A172 (cell line): ENCODE data around the gene TSC22D3. TPM values are rescaled to one million over a fixed set of nuclear protein-coding genes. Genes with fewer than 3 reads are reported as not detected.
"Not testable (repeated sequence)": the region's sequence is repeated elsewhere in the genome, so short reads cannot be mapped to it uniquely, and the experiment has no call there.

ENCODE experiments used
- DNase-seq: peaks from one replicate; pipeline ENCODE4 v3.0.0-alpha.2; 2015; ENCODE audit warnings: low spot score
- total RNA-seq: library from RNA; depleted of rRNA; stranded (reverse); fragments of >200 nt; shearing (Covaris generic); gene quantifications from 2 replicates; pipeline ENCODE4 v1.2.3, GENCODE V29; 2014; rRNA removed

TSC22D3 gene
- 6.9 and 7.7 TPM in 2 replicates for total RNA-seq

GRCh38 chrX:107775734-107776511 is at the start of gene TSC22D3:
Gene TSC22D3, minus strand, starts transcription at chrX:107775787. Its CDS starts 368 bp downstream, at chrX:107775419.
- peak; percentile 35 for DNase-seq

- no peak for DNase-seq
Observed at GRCh38 chrX:107823456-107823855, 47.9 kb upstream of the TSC22D3 start.

GRCh38 chrX:107823042-107823441 is 47.5 kb upstream of the TSC22D3 start:
- no peak for DNase-seq

DNA sequence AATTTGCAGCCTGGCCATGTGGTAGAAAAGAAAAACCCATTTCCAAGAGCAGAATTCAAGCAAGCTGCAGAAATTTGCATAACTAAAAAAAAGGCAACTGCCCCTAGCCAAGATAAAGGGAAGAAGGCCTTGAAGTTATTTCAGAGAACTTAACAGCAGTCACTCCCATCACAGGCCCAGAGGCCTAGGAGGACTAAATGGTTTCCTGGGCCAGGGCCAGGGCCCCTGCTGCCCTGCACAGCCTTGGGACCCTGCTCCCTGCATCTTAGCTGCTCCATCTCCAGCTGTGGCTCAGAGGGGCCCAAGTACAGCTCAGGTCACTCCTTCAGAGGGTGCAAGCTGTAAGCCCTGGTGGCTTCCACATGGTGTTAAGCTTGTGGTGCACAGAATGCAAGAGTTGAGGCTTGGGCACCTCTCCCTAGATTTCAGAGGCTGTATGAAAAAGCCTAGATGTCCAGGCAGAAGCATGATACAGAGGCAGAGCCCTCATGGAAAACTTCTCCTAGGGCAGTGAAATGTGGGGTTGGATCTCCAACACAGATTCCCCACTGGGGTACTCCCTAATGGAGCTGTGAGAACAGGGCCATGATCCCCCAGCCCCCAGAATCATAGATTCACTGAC is 43.4 kb upstream of the TSC22D3 start:
- DNase-seq, result no peak

GRCh38 chrX:107810053-107810452 is 34.5 kb upstream of the TSC22D3 start:
- DNase-seq, result not testable (repeated sequence)

DNA sequence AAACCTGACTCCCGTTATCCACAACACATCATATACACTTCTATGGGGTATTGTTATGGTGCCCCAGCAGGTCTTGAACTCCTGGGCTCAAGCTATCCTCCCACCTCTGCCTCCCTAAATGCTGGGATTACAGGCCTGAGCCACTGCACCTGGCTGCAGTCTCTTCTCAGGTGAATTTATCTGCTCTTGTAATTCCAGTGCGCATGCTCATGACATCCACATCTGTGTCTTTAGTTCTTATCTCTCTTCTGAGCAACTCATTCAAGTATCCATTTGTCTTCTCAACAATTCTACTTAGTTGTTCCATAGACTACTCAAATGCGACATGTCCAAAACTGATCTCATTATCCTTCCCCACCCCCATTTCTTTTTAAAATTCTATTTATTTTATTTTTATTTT is 29.6 kb upstream of the TSC22D3 start:
- DNase-seq, result no peak

DNA sequence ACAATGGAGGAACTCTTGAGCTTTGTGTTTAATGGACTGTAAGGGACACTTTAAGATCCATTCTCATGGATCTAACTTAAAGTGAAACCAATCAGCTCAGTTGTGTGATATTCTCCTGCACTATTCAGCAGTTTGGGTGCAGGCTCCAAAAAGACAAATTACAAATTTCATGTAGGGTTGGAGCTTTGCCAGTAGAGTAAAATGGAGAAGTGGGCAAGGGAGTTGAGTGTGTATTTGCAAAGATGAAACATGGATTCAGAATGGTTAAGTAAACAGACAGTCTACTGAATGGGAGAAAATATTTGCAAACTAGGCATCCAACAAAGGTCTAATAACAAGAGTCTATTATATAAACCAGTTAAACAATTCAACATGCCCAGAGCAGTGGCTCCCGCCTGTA is 28.8 kb upstream of the TSC22D3 start:
- no peak for DNase-seq

DNA sequence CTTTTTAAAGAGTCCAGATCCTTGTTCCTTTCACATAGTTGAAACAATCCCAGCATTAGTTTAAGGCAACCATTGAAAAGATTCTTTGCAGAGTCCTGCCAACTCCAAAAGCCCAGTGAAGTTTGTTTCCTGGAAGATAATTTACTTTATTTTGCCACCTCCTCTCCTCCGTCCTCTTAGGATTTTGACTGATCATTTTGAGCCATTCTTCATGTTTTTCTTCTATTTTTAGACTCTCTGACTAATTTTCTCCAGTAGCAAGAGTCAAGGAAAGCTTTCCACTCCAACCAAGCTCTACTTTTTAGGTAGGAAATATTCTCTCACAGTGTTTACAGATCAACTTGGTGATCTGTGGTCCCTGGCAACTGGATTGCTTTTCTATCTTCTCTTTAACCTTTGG is 12.2 kb upstream of the TSC22D3 start:
- no peak for DNase-seq

DNA sequence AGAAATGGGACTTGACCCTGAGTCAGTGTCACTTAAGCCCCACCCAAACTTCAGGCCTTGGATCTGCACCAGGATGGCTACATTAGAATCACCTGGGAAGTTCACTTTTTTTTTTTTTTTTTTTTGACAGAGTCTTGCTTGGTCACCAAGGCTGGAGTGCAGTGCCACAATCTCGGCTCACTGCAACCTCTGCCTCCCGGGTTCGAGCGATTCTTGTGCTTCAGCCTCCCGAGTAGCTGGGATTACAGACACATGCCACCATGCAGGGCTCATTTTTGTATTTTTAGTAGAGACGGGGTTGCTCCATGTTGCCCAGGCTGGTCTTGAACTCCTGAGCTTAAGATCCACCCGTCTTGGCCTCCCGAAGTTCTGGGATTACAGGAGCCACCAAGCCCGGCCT is 4.9 kb upstream of the TSC22D3 start:
- DNase-seq, result no peak

- no peak for DNase-seq
Observed at GRCh38 chrX:107777536-107777832, 1.9 kb upstream of the TSC22D3 start, which contains the start of gene NCBP2L. Gene NCBP2L, plus strand, starts transcription at chrX:107777733. Its CDS starts 16,488 bp downstream, at chrX:107794221.

DNA sequence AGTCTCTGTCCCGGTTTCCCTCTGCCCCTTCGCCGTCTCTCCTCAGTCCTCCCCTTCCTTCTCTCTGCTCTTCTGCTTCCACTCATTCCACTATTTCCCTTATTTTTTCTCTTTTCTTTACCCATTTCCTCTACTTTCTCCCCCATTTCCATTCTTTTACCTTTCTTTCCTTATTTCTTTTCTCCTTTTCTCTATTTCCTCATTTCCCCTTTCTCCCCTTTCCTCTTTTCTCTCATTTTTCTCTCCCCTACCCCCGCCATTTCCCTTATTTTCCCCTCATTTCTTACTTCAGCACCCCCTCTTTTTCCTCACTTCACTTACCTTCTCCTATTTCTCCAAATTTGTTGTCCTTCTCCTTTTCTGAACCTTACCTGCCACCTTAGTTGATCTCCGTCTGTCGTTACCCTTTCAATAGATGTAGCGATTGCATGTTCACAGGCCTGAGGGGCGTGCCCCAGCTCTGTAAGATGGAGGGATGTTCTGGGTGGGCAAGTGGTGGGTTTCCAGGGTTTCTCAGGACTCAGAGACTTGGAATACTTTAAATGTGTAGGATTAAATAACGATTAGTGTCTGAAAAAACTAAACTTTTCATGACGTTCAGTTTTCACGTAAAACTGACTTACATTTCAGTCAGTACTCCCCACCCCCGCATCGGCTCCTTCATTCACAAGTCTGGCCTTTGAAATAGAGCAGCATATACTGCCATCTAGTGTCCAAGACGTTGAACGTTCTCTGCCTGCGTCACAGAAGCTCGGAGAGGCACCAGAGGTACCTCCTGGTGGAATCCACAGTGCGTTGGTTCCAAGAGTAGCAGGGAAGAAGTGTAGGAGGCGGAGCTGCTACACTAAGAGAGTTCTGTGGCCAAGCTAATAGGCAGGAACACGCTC is 1.3 kb upstream of the TSC22D3 start:
- DNase-seq, result peak; percentile 49

DNA sequence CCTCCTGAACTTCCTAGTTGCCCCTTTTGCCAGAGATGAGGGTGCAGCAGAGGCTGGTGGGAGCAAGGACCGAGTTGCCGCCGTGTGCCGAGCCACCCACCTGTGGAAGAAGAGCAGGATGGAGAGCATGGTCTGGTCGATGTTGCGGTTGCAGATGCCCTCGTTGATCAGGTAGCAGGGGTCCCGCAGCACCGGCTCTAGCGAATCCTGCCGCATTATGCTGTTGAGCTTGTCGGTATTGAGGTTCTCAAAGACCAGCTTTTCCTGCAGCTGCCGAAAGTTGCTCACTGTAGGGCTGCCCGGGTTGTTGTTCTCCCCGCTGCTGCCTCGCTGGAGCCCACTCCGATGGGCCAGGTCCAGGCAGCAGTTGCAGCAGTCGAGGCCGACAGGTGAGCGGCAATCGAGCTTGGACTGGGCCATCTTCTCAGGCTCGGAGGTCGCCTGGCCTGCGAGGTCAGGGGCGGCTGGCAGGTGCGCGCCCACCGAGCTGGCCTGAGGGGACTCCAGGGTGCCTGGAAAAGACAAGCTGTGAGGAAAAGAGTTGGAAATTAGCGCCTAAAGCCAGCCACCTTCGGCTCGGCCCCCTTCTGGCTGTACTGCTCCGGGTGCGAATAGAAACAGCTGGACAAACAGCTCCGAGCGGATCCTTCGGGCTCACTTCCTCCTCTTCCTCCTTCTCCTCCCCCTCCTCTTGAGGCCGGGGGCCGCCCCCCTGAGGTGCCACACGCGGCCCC is 420 bp downstream of the TSC22D3 start:
- no peak for DNase-seq

DNA sequence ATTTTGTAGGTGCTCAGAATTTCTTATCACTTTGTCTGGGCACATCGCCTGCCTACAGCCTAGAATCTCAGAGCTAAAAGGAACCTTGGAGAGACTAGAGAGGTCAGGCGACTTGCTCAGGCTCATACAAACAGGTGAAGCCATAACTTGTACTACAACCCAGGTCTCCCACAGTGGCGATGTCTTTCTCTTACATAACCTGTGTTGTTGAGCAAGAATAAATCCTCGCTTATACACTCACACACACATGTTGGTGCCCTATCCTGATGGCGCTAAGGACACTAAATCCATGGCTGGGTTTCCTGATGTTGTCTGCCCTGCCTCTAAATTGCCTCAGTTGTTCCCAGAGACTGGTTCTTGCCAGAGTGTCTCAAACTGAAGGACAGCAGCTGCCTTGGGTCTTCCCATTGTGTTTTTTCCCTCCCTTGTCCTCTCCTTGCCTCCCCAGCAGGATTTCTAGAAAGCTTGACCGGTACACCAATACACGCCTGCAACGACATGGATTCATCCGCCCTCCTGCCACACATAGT is 1.6 kb downstream of the TSC22D3 start:
- DNase-seq, result no peak

DNA sequence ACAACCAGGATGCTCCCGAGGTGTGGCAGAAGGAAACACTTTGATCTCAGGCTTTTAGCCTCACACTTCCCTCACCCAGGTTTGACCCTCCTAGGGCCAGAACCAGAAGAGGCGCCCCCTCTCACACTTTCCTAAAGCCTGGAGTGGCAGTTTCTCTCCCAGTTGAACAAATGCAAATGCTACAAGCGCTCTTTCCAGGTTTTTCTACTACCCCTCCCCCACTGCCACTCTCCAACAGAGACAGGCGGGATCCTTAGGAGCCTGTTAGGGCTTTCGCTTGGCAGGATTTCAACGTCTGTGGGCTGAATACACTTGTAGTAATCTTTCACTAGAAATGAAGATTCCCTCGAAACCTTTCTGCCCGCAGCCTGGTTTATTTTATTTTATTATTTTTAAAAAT is 2.4 kb downstream of the TSC22D3 start:
- no peak for DNase-seq

DNA sequence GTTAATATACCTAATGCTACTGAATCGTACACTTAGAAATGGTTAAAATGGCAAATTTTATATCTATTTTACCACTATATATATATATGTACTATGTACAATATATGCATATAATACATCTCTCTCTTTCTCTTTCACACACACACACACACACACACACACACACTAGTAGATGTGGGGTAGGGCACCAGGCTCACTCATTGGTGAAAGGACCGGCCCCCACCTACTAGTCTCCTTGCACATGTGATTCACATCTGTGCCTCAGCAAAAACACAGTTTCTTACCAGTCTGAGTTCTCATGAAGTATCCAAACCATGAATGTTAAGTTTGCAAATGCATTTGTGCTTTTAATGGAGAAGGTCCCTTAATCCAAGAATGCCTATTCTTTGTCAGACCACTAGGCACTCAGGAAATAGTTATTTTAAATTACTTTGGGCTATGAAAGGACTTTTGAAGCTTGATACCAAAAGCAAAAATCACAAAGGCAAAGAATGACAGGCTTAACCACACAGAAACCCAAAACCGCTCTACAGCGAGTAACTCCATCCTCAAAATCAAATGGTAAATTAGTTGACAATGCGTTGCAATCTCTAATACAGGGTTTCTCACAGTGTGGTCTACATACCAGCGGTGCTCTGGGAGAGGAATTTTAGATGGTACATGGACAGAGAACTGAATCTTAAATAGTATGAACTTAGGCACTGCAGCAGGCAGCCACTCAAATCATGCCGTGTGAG is 5.8 kb downstream of the TSC22D3 start:
- DNase-seq, result no peak

DNA sequence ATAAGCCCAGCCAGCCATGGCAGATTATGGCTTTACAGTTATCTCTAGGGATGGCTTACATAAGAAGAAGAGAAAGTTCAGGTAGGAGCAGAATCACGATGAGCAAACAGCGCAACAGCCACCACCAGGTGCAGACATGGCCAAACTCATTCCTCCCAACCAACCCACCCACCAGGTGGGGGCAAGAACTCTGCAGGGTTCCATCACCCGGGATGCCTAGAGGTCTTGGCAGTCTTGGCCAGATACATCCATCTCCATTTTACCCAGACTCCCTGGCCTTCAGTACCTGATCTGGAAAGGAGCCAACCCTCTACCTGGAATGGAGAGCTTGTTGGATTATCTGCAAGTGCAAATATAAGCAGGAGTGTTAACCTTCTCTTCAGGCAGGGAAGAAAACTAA is 7.5 kb downstream of the TSC22D3 start:
- no peak for DNase-seq

GRCh38 chrX:107766470-107767150 is 9.0 kb downstream of the TSC22D3 start:
- no peak for DNase-seq

GRCh38 chrX:107764845-107765608 is 10.6 kb downstream of the TSC22D3 start:
- DNase-seq, result no peak

DNA sequence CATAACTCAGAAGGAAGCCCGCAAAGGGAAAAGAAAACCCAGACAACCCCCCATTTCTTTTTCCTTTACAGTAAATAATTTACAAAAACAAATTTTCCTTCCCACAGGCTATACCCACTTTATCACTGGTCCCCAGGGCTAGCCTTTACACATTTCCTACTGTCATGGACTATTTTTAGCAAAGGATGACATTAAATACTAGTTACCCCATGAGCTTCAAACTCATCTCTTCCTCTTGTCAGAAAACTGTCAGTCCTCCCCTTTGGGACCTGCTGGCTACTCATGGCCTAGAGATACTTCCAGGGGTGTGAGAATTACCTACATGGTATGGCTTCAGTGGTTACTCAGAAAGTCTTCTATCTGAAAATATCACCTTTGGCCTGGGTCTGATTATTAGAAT is 11.9 kb downstream of the TSC22D3 start:
- DNase-seq, result no peak
